Measurements from ENCODE around the gene RGL1.

Gene RGL1

DNA sequence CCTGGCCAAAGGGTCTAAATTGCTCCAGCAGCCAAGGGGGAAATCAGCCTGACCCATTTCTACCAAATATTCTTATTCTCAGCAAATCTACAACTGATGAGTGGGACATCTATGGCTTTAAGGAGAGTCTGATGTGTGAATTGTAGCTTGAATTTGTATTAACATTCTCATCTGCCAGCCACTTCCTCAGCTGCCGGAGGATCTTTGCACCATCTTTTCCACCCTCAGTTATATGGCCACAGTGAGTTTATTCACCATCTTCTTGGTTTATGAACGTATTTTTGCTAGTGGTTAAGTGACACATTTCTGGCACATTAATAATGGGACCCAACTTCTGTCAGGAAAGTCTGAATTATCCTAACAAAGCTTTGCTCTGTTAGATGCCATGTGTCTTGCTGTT is 163.0 kb downstream of the RGL1 start:
- no peak for DNase-seq

DNA sequence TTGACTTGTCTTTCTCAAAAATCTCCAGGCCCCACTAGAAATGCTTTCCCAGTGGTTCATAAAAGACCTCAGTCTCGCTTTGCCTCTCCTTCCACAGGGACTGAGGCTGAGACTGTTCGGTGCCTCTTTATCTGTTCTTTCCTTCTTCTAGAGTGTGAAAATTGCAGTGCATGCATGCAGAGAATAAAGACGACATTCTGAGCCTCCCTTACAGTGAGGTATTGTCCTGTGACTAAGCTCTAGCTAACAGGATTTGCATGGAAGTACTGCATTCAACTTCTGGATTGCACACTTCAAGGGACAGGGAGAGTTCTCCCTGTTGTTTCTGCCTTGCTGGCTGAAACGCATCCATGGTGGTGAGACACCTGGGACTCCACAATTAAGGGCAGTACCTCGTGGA is 163.5 kb downstream of the RGL1 start:
- DNase-seq, result no peak

DNA sequence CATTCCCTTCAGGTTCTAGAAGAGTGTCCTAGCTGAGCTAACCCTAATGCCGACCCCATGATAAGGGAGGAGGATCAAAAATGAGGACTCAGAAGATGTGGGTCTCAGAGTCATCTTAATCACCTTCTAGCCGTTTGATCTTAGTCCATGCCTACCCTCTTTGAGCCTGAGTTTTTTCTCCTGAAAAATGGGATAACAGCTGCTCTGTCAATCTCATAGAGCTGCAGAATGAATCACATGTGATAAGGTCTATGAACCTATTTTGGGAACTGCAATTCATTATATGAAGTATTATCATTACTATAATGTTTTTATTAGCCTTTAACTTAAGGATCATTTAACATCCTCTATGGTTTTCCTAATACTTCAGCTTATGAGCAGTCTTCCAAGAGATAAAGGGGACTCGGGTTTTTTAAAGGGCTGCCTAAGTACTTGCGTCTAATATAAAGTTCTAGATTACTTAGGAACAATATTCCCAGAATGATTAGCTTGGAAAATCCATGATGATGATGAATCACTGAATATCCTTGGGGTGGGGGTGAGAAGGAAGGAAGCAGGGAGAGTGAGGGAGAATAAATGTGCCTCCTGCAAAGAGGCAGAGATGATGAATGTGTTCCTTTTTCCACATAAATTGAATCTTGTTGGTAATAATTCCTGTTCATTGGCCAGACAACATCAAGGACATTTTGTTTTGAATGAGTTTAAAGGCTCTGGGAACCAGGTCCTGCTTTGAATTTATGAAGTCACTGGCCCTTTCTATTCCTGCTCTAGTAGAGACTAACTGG is 165.8 kb downstream of the RGL1 start:
- no peak for DNase-seq

- no peak for DNase-seq
These were observed 170.7 kb downstream of the RGL1 start for GRCh38 chr1:183975651-183976050.

DNA sequence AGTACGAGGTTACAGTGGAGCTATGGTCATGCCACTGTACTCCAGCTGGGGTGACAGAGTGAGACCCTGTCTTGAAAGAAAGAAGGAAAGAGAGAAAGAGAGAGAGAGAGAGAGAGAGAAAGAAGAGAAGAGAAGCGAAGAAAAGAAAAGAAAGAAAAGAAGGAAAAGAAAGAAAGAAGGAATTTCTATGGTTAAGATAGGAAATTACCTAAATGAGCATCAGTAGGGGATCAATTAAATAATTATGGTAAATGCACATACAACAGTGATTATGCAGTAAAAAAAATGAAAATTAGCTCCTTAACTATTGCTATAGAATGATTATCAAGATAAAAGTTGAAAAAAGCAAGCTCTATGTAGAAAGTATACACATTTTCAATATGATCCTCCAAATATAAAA is 172.8 kb downstream of the RGL1 start:
- no peak for DNase-seq
